IMR-90 (cell line): Measurements from ENCODE around the gene CNTNAP3. TPM values are rescaled to one million over a fixed set of nuclear protein-coding genes. Genes with fewer than 3 reads are reported as not detected.
"Not testable (repeated sequence)": the region's sequence is repeated elsewhere in the genome, so short reads cannot be mapped to it uniquely, and the experiment has no call there.

Experiments used
- ATAC-seq: fragments of 200-7000 bp; cut with Tn5 transposase; 2 replicates; pipeline ENCODE4 v1.9.1; 2020; ENCODE audit warnings: low read depth, mild to moderate bottlenecking, moderate library complexity
- BruUV-seq: library from RNA; stranded (reverse); fragments of 400-500 nt; replicated peaks from 2 replicates; lab custom pipeline; 2021; lab: Mats Ljungman, UMichigan
- CTCF ChIA-PET: fragments of 300-600 bp; formaldehyde crosslinking; extraction: SDS; loops from one replicate; lab custom pipeline; 2021; ENCODE audit warnings: antibody characterized with exemption; lab: Yijun Ruan, JAX
- POLR2A ChIA-PET: fragments of 300-600 bp; sonication (Branson Sonifier 250); formaldehyde crosslinking; loops from one replicate; lab custom pipeline; 2022; ENCODE audit warnings: antibody characterized with exemption; ENCODE audit not compliant: unreplicated experiment; lab: Charles Lee
- DNase-seq: peaks from one replicate; pipeline ENCODE4 v3.0.0; 2013
- H2AFZ ChIP-seq: replicated peaks from 2 replicates; pipeline ENCODE3; 2013; ENCODE audit warnings: low read length, mild to moderate bottlenecking; ENCODE audit not compliant: poor library complexity
- H2AK5ac ChIP-seq: 2 replicates; pipeline ENCODE4 v1.6.1; 2013; ENCODE audit warnings: low read depth, low read length, inconsistent platforms
- H2AK9ac ChIP-seq: replicated peaks from 2 replicates; pipeline ENCODE3; 2013; ENCODE audit warnings: mild to moderate bottlenecking, low read depth, low read length, moderate library complexity; ENCODE audit not compliant: poor library complexity
- H2BK120ac ChIP-seq: 2 replicates; pipeline ENCODE4 v1.6.1; 2013; ENCODE audit warnings: low read depth, low read length, inconsistent platforms
- H2BK15ac ChIP-seq: 3 replicates; pipeline ENCODE4 v1.6.1; 2013; ENCODE audit warnings: low read depth, low read length, inconsistent platforms
- H2BK20ac ChIP-seq: 2 replicates; pipeline ENCODE4 v1.6.1; 2013; ENCODE audit warnings: low read depth, mild to moderate bottlenecking, inconsistent platforms, low read length, moderate library complexity
- H2BK5ac ChIP-seq: 2 replicates; pipeline ENCODE4 v1.6.1; 2013; ENCODE audit warnings: mild to moderate bottlenecking, low read depth, low read length, inconsistent platforms; ENCODE audit not compliant: poor library complexity, severe bottlenecking
- H3K14ac ChIP-seq: replicated peaks from 2 replicates; pipeline ENCODE4 v1.6.1; 2013; ENCODE audit warnings: low read depth, low read length, inconsistent platforms
- H3K18ac ChIP-seq: 2 replicates; pipeline ENCODE4 v1.6.1; 2013; ENCODE audit warnings: low read depth, low read length, control low read depth
- H3K23ac ChIP-seq: 2 replicates; pipeline ENCODE4 v1.6.1; 2013; ENCODE audit warnings: low read depth, low read length, inconsistent platforms
- H3K27ac ChIP-seq: 2 replicates; pipeline ENCODE4 v1.5.1; 2013; ENCODE audit warnings: mild to moderate bottlenecking, control low read depth, low read length; ENCODE audit not compliant: insufficient read depth
- H3K27me3 ChIP-seq: 2 replicates; pipeline ENCODE4 v1.6.1; 2013; ENCODE audit warnings: low read length; ENCODE audit not compliant: control insufficient read depth, insufficient read depth
- H3K36me3 ChIP-seq: 2 replicates; pipeline ENCODE4 v1.6.1; 2013; ENCODE audit warnings: low read length, mixed read lengths; ENCODE audit not compliant: control insufficient read depth, insufficient read depth
- H3K4ac ChIP-seq: 2 replicates; pipeline ENCODE4 v1.6.1; 2013; ENCODE audit warnings: low read depth, low read length, inconsistent platforms
- H3K4me1 ChIP-seq: 2 replicates; pipeline ENCODE4 v1.6.1; 2013; ENCODE audit warnings: low read length, mixed read lengths; ENCODE audit not compliant: control insufficient read depth, insufficient read depth
- H3K4me2 ChIP-seq: 2 replicates; pipeline ENCODE4 v1.6.1; 2013; ENCODE audit warnings: low read depth, mild to moderate bottlenecking, control low read depth, low read length, moderate library complexity
- H3K4me3 ChIP-seq: 2 replicates; pipeline ENCODE4 v1.5.1; 2013; ENCODE audit warnings: low read depth, mild to moderate bottlenecking, control low read depth, low read length, moderate library complexity; ENCODE audit not compliant: insufficient read depth
- H3K56ac ChIP-seq: 2 replicates; pipeline ENCODE4 v1.6.1; 2013; ENCODE audit warnings: low read length, inconsistent platforms; ENCODE audit not compliant: insufficient read depth; ENCODE audit errors: extremely low read depth
- H3K79me1 ChIP-seq, 2 experiments: 2 replicates each; pipeline ENCODE4 v1.6.1; 2013; ENCODE audit warnings: low read length in 2 of 2, inconsistent platforms in 1 of 2, low read depth in 1 of 2
- H3K9ac ChIP-seq: 2 replicates; pipeline ENCODE4 v1.6.1; 2013; ENCODE audit warnings: low read depth, low read length, control low read depth
- H3K9me1 ChIP-seq: 2 replicates; pipeline ENCODE4 v1.6.1; 2013; ENCODE audit warnings: low read length, inconsistent platforms; ENCODE audit not compliant: insufficient read depth
- H3K9me3 ChIP-seq: 2 replicates; pipeline ENCODE4 v1.6.1; 2013; ENCODE audit warnings: low read length; ENCODE audit not compliant: control insufficient read depth, insufficient read depth
- H4K20me1 ChIP-seq: 2 replicates; pipeline ENCODE4 v1.6.1; 2013; ENCODE audit warnings: low read length, inconsistent platforms; ENCODE audit not compliant: insufficient read depth
- H4K5ac ChIP-seq: 2 replicates; pipeline ENCODE4 v1.6.1; 2013; ENCODE audit warnings: mild to moderate bottlenecking, low read depth, low read length, control low read depth
- H4K8ac ChIP-seq, 2 experiments: 2 replicates each; pipeline ENCODE4 v1.6.1; 2013; ENCODE audit warnings: low read depth in 2 of 2, low read length in 2 of 2, control low read depth in 1 of 2, inconsistent platforms in 1 of 2
- H4K91ac ChIP-seq: 2 replicates; pipeline ENCODE4 v1.6.1; 2013; ENCODE audit warnings: low read depth, low read length, inconsistent platforms; ENCODE audit not compliant: insufficient read depth
- WGBS, 2 experiments: methylation state at CpG; one replicate each; pipeline versions ENCODE4 v1.1.5 to v1.1.7; 2013; ENCODE audit warnings: missing lambda C conversion rate in 2 of 2; ENCODE audit not compliant: insufficient read length in 1 of 2; ENCODE audit errors: extremely low coverage in 2 of 2; 5-methylcytosine and 5-hydroxymethylcytosine counted together
- dilution Hi-C: fragments of 300-500 bp; cut with HindIII; formaldehyde crosslinking; loops from one replicate; pipeline ENCODE4 v1.14.3; 2018; ENCODE audit warnings: low sequenced_read_pairs; ENCODE audit not compliant: unreplicated experiment
- in situ Hi-C: fragments of 300-500 bp; cut with MboI; formaldehyde crosslinking; loops from 3 replicates; pipeline ENCODE4 v1.14.3; 2019; ENCODE audit warnings: low sequenced_read_pairs, inconsistent platforms, mixed read lengths
- intact Hi-C: fragments of 100-400 bp; cut with micrococcal nuclease; formaldehyde crosslinking; loops from 2 replicates; pipeline ENCODE4 v1.10.0; 2022
- polyA plus RNA-seq, 3 experiments: library from polyadenylated mRNA; depleted of rRNA; stranded (reverse); fragments of >200 nt; gene quantifications; 2 replicates each; pipeline ENCODE4 v1.2.3, GENCODE V29; 2012; ENCODE audit warnings: low replicate concordance in 1 of 3
- total RNA-seq: library from RNA; depleted of rRNA; stranded (reverse); fragments of >200 nt; gene quantifications from 2 replicates; pipeline ENCODE4 v1.2.3, GENCODE V29; 2012

Gene CNTNAP3
- total and polyA plus RNA-seq, 2 of the 4 experiments (the other 2 are of a cell fraction) = 0.90 to 1.2 TPM

DNA sequence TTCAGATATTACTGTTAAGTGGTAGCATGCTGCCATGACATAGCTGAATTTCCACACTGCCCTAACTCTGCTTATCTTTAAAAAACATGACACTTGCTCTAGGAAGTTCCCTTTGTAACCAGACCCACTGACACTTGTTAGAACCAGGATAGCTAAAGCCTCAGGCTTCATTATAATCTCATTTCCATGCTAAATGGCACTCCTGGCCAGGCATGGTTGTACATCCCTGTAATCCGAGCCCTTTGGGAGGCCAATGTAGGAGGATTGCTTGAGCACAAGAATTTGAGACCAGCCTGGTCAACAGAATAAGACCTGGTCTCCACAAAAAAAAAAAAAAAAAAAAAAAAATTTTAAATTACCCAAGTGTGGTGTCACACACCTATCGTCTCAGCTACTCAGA lies 254.1 kb downstream of the CNTNAP3 start:
- H4K20me1 ChIP-seq, H3K14ac ChIP-seq, H3K4ac ChIP-seq, H3K79me1 ChIP-seq, POLR2A ChIA-PET, H4K5ac ChIP-seq, H3K4me3 ChIP-seq, H3K18ac ChIP-seq, H3K9me1 ChIP-seq, H2AK5ac ChIP-seq, in situ Hi-C loops, intact Hi-C loops, H3K9me3 ChIP-seq, H3K4me1 ChIP-seq, H2AK9ac ChIP-seq, CTCF ChIA-PET, H3K56ac ChIP-seq, H3K4me2 ChIP-seq, H2AFZ ChIP-seq, H3K36me3 ChIP-seq, BruUV-seq, H4K8ac ChIP-seq, H3K27ac ChIP-seq, H2BK120ac ChIP-seq, DNase-seq, ATAC-seq, H3K27me3 ChIP-seq, H2BK20ac ChIP-seq, H4K91ac ChIP-seq, H3K9ac ChIP-seq, H2BK5ac ChIP-seq, dilution Hi-C loops, H2BK15ac ChIP-seq, H3K23ac ChIP-seq: not testable (repeated sequence)
- no CpG with 5 or more reads among the region's 2 CpGs for WGBS, 2 experiments

DNA sequence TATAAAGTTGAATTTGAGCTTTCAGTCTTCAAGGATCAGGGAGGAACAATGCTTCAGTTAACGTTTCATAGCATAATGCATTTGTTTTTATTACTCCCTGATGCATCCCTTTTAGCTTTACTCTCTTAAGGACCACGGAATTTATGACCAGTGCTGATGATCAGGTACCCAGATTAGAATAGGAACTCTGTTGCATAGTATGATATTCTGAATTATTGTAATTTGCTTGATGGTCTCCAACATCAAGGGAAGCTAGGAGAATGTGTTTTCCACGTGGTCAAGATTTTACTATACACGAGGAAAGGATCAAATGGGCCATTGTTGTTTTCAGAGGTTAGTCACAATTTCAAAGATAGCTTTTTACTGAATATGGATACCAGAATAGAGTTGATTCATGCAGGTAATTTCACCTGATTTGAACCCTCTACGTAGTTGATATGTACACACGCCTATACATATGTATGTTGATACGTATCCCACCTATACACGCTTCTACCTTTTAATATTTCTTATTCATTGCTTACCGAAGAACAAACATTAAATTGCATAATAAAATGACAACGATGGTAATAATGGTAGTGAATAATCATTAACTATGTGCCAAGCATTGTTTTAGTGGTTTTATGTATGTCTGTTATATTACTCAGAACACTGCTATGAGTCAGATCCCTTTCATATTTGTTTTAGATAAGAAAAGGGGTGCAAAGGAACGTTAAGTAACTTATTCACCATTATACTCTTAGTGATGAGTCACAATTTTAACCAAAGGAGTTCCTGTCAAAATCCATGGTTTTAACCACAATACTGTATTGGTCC lies 257.6 kb downstream of the CNTNAP3 start:
- H3K9me3 ChIP-seq, H4K20me1 ChIP-seq, H2AK9ac ChIP-seq, H2AFZ ChIP-seq, H3K14ac ChIP-seq, H3K56ac ChIP-seq, H2BK15ac ChIP-seq, H3K9me1 ChIP-seq, H3K79me1 ChIP-seq, H3K4ac ChIP-seq, H3K4me3 ChIP-seq, H3K4me1 ChIP-seq, H4K91ac ChIP-seq, CTCF ChIA-PET, H2BK120ac ChIP-seq, H2AK5ac ChIP-seq, H3K23ac ChIP-seq, H3K36me3 ChIP-seq, H2BK20ac ChIP-seq, intact Hi-C loops, H2BK5ac ChIP-seq, H3K27ac ChIP-seq, H4K5ac ChIP-seq, H3K18ac ChIP-seq, H3K4me2 ChIP-seq, H3K9ac ChIP-seq, H4K8ac ChIP-seq, dilution Hi-C loops, BruUV-seq, H3K27me3 ChIP-seq, in situ Hi-C loops, POLR2A ChIA-PET: not testable (repeated sequence)
- WGBS, 2 experiments = no CpG with 5 or more reads among the region's 11 CpGs
- ATAC-seq (peak; percentile 49), DNase-seq (peak; percentile 30)
